SU-DHL-6 (cell line): ENCODE measurements around the gene ZSCAN1.

ENCODE experiments used
- H2AFZ ChIP-seq: fragments of 200-600 bp; sonication (generic); 2 replicates; pipeline ENCODE4 v1.6.1; 2014; ENCODE audit warnings: low read depth, mild to moderate bottlenecking, moderate library complexity, mixed read lengths, antibody characterized with exemption, low read length; ENCODE audit not compliant: severe bottlenecking
- H3F3A ChIP-seq: fragments of 200-600 bp; shearing (Covaris generic); 2 replicates; pipeline ENCODE4 v1.6.0; 2016; ENCODE audit warnings: antibody characterized with exemption, mild to moderate bottlenecking; ENCODE audit not compliant: insufficient read depth
- H3K27ac ChIP-seq: fragments of 200-600 bp; sonication (generic); 2 replicates; pipeline ENCODE4 v1.5.1; 2016; ENCODE audit warnings: low read depth, mild to moderate bottlenecking, low read length, moderate library complexity, mixed read lengths
- H3K27me3 ChIP-seq: fragments of 200-600 bp; sonication (generic), shearing (Covaris generic); 2 replicates; pipeline ENCODE4 v1.6.0; 2014; ENCODE audit warnings: mild to moderate bottlenecking, low read length
- H3K36me3 ChIP-seq: fragments of 200-600 bp; sonication (generic); 2 replicates; pipeline ENCODE4 v1.6.1; 2014; ENCODE audit warnings: mild to moderate bottlenecking, low read length, mixed read lengths
- H3K4me2 ChIP-seq: fragments of 300-600, 200-600 bp; shearing (Covaris generic), sonication (generic); 2 replicates; pipeline ENCODE4 v1.6.0; 2014; ENCODE audit warnings: low read length, low read depth, mild to moderate bottlenecking; ENCODE audit not compliant: poor library complexity, severe bottlenecking
- H3K4me3 ChIP-seq: fragments of 200-600 bp; sonication (generic); 2 replicates; pipeline ENCODE4 v1.5.1; 2014; ENCODE audit warnings: antibody characterized with exemption, low read length, mild to moderate bottlenecking, mixed read lengths; ENCODE audit not compliant: insufficient read depth, poor library complexity, severe bottlenecking
- H3K79me2 ChIP-seq: fragments of 200-600 bp; sonication (generic); 2 replicates; pipeline ENCODE4 v1.6.1; 2014; ENCODE audit warnings: mild to moderate bottlenecking, low read length, moderate library complexity; ENCODE audit not compliant: insufficient read depth
- H3K9ac ChIP-seq: fragments of 200-600 bp; sonication (generic); 2 replicates; pipeline ENCODE4 v1.7.0; 2014; ENCODE audit warnings: mild to moderate bottlenecking, low read length
- H3K9me2 ChIP-seq: fragments of 200-600 bp; sonication (generic); replicated peaks from 2 replicates; pipeline ENCODE4 v1.6.1; 2014; ENCODE audit warnings: low read length; ENCODE audit not compliant: insufficient read depth
- H3K9me3 ChIP-seq: fragments of 200-600 bp; sonication (generic); 2 replicates; pipeline ENCODE4 v1.6.1; 2014; ENCODE audit warnings: low read length, mixed read lengths; ENCODE audit not compliant: insufficient read depth
- H4K20me1 ChIP-seq: fragments of 200-600 bp; sonication (generic); 2 replicates; pipeline ENCODE4 v1.6.1; 2014; ENCODE audit warnings: low read depth, mild to moderate bottlenecking, antibody characterized with exemption, low read length, moderate library complexity, mixed read lengths
- CTCF ChIP-seq: fragments of 200-600 bp; sonication (generic); IDR thresholded peaks from one replicate; pipeline ENCODE4 v1.5.1; 2017; ENCODE audit warnings: antibody characterized with exemption, mild to moderate bottlenecking, low read length, moderate library complexity; ENCODE audit not compliant: insufficient read depth, poor library complexity, severe bottlenecking
- EZH2phosphoT487 ChIP-seq: fragments of 200-600 bp; sonication (generic), shearing (Covaris generic); conservative IDR thresholded peaks from 2 replicates; pipeline ENCODE4 v1.6.1; 2018; ENCODE audit warnings: mild to moderate bottlenecking, antibody characterized with exemption, low read length, moderate library complexity, mixed read lengths

The ZSCAN1 gene

GRCh38 chr19:58037927-58038687 lies 4.3 kb downstream of the ZSCAN1 start:
- Histone ChIP-seq H3K9me2 (no peaks in the 10 kb centered on the region), H3K9me3 (no peaks in the 10 kb centered on the region), H3K9ac (no peak overlapping the region), H3K4me3 (no peak overlapping the region), H3K36me3 (no peaks in the 10 kb centered on the region), H2AFZ (no peak overlapping the region), H3K4me2 (no peak overlapping the region), H3F3A (no peaks in the 10 kb centered on the region), H3K27me3 (no peaks in the 10 kb centered on the region), H3K79me2 (no peaks in the 10 kb centered on the region), H4K20me1 (no peaks in the 10 kb centered on the region), H3K27ac (no peak overlapping the region)
- TF ChIP-seq EZH2phosphoT487 (no peak), CTCF (no peak)

GRCh38 chr19:58038688-58039204 lies 4.9 kb downstream of the ZSCAN1 start:
- Histone ChIP-seq H3K9me3 (no peaks in the 10 kb centered on the region), H3K36me3 (no peaks in the 10 kb centered on the region), H3K27ac (no peak overlapping the region), H3K9me2 (no peaks in the 10 kb centered on the region), H3K27me3 (no peaks in the 10 kb centered on the region), H3K9ac (no peak overlapping the region), H4K20me1 (no peaks in the 10 kb centered on the region), H3K4me3 (no peak overlapping the region), H2AFZ (no peak overlapping the region), H3F3A (no peaks in the 10 kb centered on the region), H3K79me2 (no peaks in the 10 kb centered on the region), H3K4me2 (no peak overlapping the region)
- TF ChIP-seq CTCF (no peak), EZH2phosphoT487 (no peak)

GRCh38 chr19:58040751-58041525 lies 7.1 kb downstream of the ZSCAN1 start:
- Histone ChIP-seq H3K9me3 (no peaks in the 10 kb centered on the region), H3K4me3 (no peak overlapping the region), H3F3A (no peaks in the 10 kb centered on the region), H3K9ac (no peak overlapping the region), H3K27me3 (no peaks in the 10 kb centered on the region), H3K36me3 (no peaks in the 10 kb centered on the region), H3K4me2 (no peak overlapping the region), H3K9me2 (no peaks in the 10 kb centered on the region), H2AFZ (no peak overlapping the region), H3K27ac (no peak overlapping the region), H4K20me1 (no peaks in the 10 kb centered on the region), H3K79me2 (no peaks in the 10 kb centered on the region)
- TF ChIP-seq CTCF (no peak), EZH2phosphoT487 (no peak)
